Subcutaneous adipose tissue (tissue), 4 donors: ENCODE measurements around the gene RAP1B. TPM values are rescaled to one million over a fixed set of nuclear protein-coding genes. Genes with fewer than 3 reads are reported as not detected.

Experiments
- total RNA-seq, 4 donors: library from RNA; depleted of rRNA; stranded (reverse); fragments of >200 nt; gene quantifications; one replicate each; pipeline ENCODE4 v1.1.0, GENCODE V29; 2016
- TF ChIP-seq, protein P1 (sequence below): fragments of 450-650 bp; IDR thresholded peaks from one replicate; pipeline ENCODE4 v1.5.1; 2016; ENCODE audit warnings: low read depth, mild to moderate bottlenecking, control low read depth, antibody characterized with exemption, moderate library complexity

RAP1B gene
- total RNA-seq, 4 donors from 2014 or later: 194 to 453 (median 272) TPM

DNA sequence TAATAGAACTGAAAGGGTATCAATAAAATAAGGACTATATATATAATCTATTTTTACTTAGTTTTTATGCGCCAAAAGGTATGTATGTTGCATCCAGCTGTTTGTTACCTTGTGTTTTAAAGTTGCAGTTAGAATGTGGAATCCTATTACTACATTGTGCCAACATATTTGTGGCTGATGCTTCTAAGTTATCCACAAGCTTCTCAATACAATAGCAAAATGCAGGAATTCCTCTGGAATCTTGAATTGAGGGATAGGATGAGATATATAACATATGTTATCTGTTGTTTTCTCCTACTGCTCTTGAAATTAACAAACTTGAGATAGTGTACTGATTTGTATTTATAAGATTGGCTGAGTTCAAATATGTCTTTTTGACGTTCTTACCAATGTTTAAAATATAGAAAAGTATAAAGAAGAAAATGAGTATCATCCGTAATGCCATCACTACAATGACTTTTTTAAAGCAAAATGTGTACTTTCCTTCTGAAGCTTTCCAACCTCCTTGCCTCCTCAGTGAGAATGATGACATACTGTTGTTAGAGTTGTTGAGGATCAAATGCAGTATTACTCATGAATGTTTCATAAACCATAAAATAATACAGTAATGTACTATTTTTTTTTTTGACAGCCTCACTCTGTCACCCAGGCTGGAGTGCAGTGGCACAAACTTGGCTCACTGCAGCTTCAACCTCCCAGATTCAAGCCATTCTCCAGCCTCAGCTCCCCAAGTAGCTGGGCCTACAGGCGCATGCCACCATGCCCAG lies 6.6 kb downstream of the RAP1B start:
- TF ChIP-seq, protein P1, sequence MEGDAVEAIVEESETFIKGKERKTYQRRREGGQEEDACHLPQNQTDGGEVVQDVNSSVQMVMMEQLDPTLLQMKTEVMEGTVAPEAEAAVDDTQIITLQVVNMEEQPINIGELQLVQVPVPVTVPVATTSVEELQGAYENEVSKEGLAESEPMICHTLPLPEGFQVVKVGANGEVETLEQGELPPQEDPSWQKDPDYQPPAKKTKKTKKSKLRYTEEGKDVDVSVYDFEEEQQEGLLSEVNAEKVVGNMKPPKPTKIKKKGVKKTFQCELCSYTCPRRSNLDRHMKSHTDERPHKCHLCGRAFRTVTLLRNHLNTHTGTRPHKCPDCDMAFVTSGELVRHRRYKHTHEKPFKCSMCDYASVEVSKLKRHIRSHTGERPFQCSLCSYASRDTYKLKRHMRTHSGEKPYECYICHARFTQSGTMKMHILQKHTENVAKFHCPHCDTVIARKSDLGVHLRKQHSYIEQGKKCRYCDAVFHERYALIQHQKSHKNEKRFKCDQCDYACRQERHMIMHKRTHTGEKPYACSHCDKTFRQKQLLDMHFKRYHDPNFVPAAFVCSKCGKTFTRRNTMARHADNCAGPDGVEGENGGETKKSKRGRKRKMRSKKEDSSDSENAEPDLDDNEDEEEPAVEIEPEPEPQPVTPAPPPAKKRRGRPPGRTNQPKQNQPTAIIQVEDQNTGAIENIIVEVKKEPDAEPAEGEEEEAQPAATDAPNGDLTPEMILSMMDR: no peak

DNA sequence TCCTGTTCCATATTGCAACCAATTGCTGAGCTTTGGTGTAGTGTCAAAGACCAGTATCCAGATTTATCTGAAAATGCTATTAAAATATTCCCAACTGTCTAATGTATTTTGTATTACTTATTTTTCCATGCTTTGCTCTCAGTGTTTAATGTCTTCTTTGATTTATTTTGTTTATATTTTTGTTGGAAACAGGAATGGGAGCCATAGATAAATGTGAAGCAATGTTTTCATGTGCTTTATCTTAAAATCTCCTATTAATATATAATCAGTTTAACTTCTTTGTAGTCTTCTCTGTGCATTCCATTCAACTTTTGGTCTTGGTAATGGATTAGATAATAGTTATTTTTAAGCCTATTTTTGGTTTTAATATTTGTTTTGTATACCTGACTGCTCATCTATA lies 8.8 kb downstream of the RAP1B start:
- TF ChIP-seq, protein P1: no peak

DNA sequence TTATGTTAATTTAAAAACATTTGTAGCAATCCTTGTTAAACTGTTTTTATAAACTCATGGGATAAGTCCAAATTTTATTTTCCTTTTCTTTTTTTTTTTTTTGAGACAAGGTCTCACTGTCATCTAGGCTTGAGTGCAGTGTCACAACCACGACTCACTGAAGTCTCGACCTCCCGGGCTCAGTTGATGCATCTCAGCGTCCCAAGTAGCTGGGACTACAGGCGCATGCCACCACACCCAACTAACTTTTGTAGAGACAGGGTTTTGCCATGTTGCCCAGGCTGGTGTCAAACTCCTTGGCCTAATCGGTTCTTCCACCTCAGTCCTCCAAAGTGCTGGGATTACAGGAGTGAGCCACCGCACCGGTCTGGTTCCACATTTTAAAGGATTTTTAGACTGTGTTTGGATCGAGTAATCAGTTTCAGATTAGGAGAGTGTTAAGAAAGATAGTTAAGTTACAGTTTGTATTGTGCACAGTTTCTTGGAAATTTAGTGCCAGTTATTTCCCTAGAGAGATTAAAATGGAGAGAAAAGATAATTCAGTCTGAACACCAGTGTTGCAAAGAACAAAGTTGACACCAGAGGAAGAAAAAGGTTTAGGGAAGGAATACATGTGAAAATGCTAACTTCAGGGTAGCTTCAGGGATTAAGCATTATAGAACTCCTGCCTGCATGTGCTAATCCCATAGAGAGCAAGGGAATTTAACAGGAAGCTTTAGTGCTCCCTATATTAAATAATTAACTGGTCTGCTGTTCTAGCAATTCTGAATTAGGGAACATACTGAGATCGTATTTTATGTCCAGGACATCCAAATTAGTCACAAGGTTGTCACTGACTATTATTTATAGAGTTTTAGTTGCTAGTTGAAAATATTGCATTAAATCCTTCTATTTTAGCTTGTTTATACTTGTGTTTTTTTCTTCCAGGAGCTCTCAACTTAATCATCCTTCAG lies 10.1 kb downstream of the RAP1B start:
- TF ChIP-seq, protein P1: no peak

DNA sequence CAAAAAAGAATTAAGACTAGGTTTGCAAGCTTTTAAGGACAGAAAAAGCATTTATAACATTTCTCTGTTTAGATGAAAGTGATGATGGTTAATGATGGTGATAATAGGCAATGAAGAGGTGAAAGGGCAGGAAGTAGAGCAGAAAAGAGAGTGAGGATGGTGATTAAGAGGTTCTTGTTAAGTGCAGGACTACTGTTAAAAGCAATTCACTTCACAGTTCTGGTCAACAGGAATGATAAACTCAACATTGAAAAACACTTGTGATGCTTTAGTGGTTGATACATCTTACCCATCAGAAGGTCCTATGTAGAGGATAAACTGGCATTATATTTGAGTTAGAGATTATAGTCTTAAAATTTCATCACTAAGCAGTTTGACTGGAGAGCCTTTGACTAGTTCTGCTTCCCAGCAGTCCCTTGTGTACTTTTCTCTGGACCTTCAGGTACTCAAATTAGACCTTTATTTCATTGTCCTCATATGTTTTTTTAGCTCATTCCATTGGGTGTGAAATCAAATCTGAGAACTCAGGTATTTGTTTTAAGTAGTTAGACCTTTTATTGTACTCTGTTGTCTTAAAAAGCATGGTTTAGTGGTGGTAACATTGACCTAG lies 10.9 kb downstream of the RAP1B start:
- TF ChIP-seq, protein P1: no peak

DNA sequence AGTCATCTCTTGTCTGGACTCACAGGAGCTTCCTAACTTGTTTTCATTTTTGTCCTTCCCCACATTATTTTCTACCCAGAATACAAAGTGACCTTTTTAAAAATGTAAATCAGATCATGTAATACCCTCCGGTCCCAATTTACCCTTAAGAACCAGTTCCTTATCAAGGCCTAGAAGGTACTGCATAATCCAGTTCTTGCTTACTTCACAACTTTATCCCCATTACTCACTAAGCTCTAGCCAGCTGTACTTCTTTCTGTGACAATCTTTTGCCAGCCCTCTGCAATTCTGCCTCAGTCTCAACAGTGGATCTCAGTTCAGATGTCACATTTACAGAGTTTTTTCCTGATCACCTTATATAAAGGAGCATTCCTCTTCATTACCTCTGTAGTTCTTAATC lies 11.6 kb downstream of the RAP1B start:
- TF ChIP-seq, protein P1: no peak

DNA sequence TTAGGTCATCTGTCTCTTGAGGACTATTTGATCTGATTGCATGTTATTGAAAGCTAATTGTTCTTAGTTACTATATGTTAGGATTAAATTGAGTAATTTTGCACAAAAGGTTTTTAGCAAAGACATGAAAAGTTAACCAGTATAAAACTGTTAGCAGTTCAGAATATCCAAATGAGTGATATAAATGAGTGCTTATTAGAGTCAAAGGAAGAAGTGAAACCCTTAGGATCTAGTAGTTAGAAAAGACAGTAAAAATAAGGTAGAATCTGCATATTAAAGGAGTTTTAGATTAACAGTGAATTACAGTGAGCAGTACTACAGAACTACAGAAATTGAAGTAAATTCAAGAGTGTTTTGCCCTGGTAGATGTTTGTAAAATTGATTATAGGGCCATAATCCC lies 12.4 kb downstream of the RAP1B start:
- TF ChIP-seq, protein P1: no peak

DNA sequence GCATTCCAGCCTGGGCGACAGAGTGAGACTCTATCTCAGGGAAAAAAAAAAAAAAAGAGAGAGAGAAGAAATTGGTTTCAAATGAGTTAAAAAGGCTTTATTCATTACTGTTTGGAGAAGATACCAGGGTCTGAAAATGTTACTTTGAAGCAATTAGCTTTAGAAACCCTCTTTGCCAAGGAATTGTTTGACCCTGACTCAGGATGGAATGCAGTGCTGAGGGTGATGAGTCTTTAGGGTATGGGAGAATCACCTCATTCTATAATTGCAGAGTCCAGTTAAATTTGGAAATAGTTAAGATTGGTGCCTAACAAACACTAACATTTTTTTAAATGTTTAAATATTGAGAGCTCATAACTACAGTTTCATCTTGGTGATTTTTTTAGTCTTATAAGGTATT lies 13.3 kb downstream of the RAP1B start:
- TF ChIP-seq, protein P1: no peak
